LNCaP clone FGC (cell line): ENCODE data around the gene KLHL22.

Experiments
- DNase-seq: peaks from one replicate; pipeline ENCODE4 v3.0.0-alpha.2; 2011; ENCODE audit warnings: low read depth
- H3K4me3 ChIP-seq: 2 replicates; pipeline ENCODE4 v1.5.1; 2011; ENCODE audit warnings: mild to moderate bottlenecking, low read depth, low read length, control low read depth
- CTCF ChIP-seq: IDR thresholded peaks from 2 replicates; pipeline ENCODE4 v1.5.1; 2012; ENCODE audit warnings: mild to moderate bottlenecking; ENCODE audit not compliant: control insufficient read depth, insufficient read depth; ENCODE audit errors: extremely low read depth

Gene KLHL22

GRCh38 chr22:20495861-20496681 lies 476 bp upstream of the KLHL22 start:
- DNase-seq: peak; percentile 59
- H3K4me3 ChIP-seq: peak overlapping the region; percentile 82
- peak; percentile 96 for TF ChIP-seq CTCF

- DNase-seq: no peak
- TF ChIP-seq CTCF: no peak
- H3K4me3 ChIP-seq: no peak overlapping the region
Observed at GRCh38 chr22:20491346-20491745, 4.2 kb downstream of the KLHL22 start.

GRCh38 chr22:20490941-20491307 lies 4.7 kb downstream of the KLHL22 start:
- no peak overlapping the region for H3K4me3 ChIP-seq
- no peak for DNase-seq
- no peak for TF ChIP-seq CTCF

GRCh38 chr22:20490183-20490940 lies 5.2 kb downstream of the KLHL22 start:
- no peak for DNase-seq
- TF ChIP-seq CTCF: no peak
- H3K4me3 ChIP-seq: no peak overlapping the region

- no peak for DNase-seq
- TF ChIP-seq CTCF: no peak
- no peak overlapping the region for H3K4me3 ChIP-seq
Observed at GRCh38 chr22:20488946-20489345, 6.6 kb downstream of the KLHL22 start.

GRCh38 chr22:20487715-20488114 lies 7.9 kb downstream of the KLHL22 start:
- H3K4me3 ChIP-seq: no peak overlapping the region
- no peak for DNase-seq
- TF ChIP-seq CTCF: no peak
